ENCODE results near the gene BTC.
"Not testable (repeated sequence)": the region's sequence is repeated elsewhere in the genome, so short reads cannot be mapped to it uniquely, and the experiment has no call there.

BTC gene

DNA sequence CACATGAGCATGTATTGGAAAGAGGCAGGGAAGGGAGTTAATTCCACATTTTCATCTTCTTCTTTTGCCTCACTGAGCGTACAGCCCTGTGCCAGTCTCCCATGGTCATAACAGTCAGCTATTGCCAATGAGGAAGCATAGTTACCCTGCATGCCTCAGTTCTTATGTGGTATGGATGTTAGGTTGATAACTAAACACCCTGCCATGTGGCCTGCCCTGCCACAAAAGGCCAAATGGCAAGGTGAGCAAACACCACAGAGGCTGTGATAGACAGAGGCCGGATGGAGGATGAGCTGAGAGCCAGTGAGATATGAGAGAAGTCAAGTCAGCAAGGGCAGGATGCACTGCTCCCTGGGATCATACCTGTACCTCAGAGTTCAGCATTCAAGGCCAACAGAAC lies 59.3 kb downstream of the BTC start:
- H3K27ac Mint-ChIP-seq, result no peak overlapping the region
- no peaks in the 10 kb centered on the region for H3K9me3 Mint-ChIP-seq
- H3K27me3 Mint-ChIP-seq, result no peaks in the 10 kb centered on the region
- no peak for DNase-seq
- H3K36me3 Mint-ChIP-seq (ENCODE audit: low read depth), result no peaks in the 10 kb centered on the region
- no peaks in the 10 kb centered on the region for H3K4me1 Mint-ChIP-seq (ENCODE audit: low read depth)
- no peak overlapping the region for H3K4me3 Mint-ChIP-seq

DNA sequence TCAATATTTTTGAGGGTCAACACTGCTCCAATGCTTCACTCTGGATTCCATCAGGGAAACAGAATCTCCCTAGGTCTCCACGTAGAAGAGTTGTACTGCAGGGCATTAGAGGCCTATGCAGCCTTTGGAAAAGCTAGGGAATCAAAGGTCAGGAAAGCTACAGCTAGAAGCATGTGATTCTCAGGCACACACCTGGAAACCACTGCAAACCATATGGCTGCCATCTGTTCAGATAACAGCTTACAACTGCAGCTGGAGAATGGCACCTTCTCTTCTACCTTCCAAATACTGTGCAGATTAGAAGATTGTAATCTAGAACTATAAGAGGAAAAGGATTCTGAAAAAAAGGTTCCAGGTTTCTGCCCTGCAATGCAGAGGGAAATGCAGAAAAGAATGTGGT lies 60.6 kb downstream of the BTC start:
- H3K4me3 Mint-ChIP-seq, result no peak overlapping the region
- no peak overlapping the region for H3K27ac Mint-ChIP-seq
- H3K9me3 Mint-ChIP-seq, result no peaks in the 10 kb centered on the region
- no peak for DNase-seq
- no peaks in the 10 kb centered on the region for H3K36me3 Mint-ChIP-seq (ENCODE audit: low read depth)
- no peaks in the 10 kb centered on the region for H3K27me3 Mint-ChIP-seq
- H3K4me1 Mint-ChIP-seq (ENCODE audit: low read depth), result no peaks in the 10 kb centered on the region

DNA sequence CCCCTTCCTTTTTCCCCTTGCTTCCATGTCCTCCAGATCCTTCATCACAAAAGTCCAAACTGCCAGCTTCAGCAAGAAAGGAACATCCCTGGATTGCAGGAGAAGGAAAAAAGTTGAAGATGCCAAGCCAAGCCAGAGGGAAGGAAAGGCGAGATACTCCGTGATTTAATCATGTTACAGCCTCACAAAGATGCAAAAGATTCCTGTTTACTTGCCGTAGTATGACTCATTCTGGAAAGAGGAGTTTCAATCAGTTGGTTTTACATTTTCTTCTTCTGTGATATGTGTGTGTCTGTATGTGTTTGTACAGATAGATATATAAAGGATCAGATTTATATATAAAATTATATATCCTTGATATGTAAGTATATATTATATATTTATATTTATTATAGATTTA lies 69.3 kb downstream of the BTC start:
- Mint-ChIP-seq H3K27me3 (peaks cover 6% of the 10 kb centered on the region), H3K4me1 (ENCODE audit: low read depth) (no peaks in the 10 kb centered on the region), H3K36me3 (ENCODE audit: low read depth) (no peaks in the 10 kb centered on the region)

DNA sequence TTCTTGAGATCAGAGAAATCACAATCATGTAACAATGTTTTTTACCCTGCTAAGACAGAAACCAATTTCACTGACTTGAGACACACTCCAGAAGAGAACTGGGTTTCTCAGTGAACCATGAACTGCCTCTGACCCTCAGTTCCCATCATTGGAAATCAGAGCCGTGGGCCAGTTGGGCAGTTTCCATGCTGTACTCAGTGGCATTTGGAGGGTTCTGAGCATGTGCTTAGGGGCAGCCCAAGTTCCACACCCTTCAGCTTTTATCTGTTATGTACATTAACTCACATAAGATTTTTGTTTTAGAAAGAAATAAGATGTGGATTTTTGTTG lies 77.9 kb downstream of the BTC start:
- H3K36me3 Mint-ChIP-seq (ENCODE audit: low read depth), result no peaks in the 10 kb centered on the region
- H3K27ac Mint-ChIP-seq, result no peak overlapping the region
- peaks cover 3% of the 10 kb centered on the region for H3K27me3 Mint-ChIP-seq
- H3K4me1 Mint-ChIP-seq (ENCODE audit: low read depth), result no peaks in the 10 kb centered on the region
- no peak overlapping the region for H3K4me3 Mint-ChIP-seq
- peaks cover 5% of the 10 kb centered on the region for H3K9me3 Mint-ChIP-seq
- no peak for DNase-seq

More for the DNA sequence above, 69.3 kb downstream of the BTC start:
- H3K27ac Mint-ChIP-seq, result no peak overlapping the region
- DNase-seq, result no peak
- peaks cover 4% of the 10 kb centered on the region for H3K9me3 Mint-ChIP-seq
- no peak overlapping the region for H3K4me3 Mint-ChIP-seq

DNA sequence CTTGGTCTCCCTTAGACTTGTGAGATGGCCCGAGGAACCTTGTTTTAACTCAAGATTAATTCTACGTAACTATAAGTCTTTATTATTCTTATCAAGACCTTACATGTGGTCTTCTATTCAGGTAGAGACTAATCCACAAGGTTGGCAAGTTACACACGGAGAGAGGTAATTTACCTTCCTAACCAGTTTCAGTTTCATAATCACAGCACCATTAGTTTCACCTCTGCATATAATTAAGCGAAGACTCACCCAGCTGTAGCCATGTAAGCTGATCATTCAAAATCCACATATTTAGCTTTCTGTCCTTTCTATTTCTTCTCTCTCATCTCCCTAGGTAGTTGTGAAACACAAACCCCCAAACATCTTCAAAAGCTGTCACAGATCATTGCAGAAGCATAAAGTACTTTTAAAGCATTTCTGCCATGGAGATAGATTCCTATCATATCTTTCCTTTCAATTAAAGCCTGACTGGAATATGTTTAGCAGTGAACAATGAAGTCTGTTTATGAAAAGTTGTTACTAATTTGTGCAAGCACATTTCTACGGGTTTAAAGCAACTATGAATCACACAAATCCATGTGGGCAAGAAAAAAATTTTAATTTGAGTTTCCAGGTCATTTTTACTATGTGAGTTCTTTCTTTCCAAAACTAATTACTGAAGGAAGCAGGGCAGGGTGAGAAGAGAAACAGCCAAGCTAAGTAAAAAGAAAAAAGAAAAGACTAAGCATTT lies 78.5 kb downstream of the BTC start:
- no peak for DNase-seq
- Mint-ChIP-seq H3K9me3 (peaks cover 5% of the 10 kb centered on the region), H3K36me3 (ENCODE audit: low read depth) (no peaks in the 10 kb centered on the region), H3K27ac (no peak overlapping the region), H3K27me3 (peaks cover 3% of the 10 kb centered on the region), H3K4me1 (ENCODE audit: low read depth) (no peaks in the 10 kb centered on the region), H3K4me3 (no peak overlapping the region)

DNA sequence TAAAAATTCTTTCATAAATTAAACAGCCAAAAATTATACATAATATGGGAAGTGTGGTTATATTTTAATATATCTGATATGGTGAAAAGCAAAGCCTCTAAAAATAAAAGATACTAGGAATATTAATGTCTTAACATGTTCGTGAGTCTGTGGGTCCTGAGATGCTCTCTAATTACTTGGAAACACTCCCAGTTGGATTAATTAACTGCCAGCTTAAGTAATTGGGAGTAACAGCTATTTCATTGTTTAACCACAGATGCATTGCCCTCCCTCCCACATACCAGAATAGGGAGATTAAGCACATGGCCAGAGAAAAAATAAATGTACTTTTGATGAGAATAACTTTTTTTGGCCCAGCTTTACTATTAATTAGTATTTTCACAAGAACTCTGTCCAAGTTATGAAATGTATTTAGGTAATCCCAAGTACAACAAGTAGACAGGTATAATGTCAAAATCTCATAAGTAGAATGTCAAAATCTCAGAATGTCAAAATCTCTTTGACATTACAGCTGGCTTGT lies 79.7 kb downstream of the BTC start:
- H3K36me3 Mint-ChIP-seq (ENCODE audit: low read depth), result no peaks in the 10 kb centered on the region
- H3K9me3 Mint-ChIP-seq, result peaks cover 5% of the 10 kb centered on the region

DNA sequence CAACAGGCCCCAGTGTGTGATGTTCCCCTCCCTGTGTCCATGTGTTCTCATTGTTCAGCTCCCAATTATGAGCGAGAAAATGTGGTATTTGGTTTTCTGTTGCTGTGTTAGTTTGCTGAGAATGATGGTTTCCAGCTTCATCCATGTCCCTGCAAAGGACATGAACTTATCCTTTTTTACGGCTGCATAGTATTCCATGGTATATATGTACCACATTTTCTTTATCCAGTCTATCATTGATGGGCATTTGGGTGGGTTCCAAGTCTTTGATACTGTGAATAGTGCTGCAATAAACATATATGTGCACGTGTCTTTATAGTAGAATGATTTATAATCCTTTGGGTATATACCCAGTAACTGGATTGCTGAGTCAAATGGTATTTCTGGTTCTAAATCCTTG lies 86.2 kb downstream of the BTC start:
- H3K4me3 Mint-ChIP-seq; H3K9me3 Mint-ChIP-seq; H3K4me1 Mint-ChIP-seq (ENCODE audit: low read depth): not testable (repeated sequence)

More for the DNA sequence above, 79.7 kb downstream of the BTC start:
- DNase-seq, result no peak
- no peaks in the 10 kb centered on the region for H3K4me1 Mint-ChIP-seq (ENCODE audit: low read depth)
- H3K27ac Mint-ChIP-seq, result no peak overlapping the region
- H3K4me3 Mint-ChIP-seq, result no peak overlapping the region
- peaks cover 3% of the 10 kb centered on the region for H3K27me3 Mint-ChIP-seq

More for the DNA sequence above, 86.2 kb downstream of the BTC start:
- H3K27ac Mint-ChIP-seq; H3K36me3 Mint-ChIP-seq (ENCODE audit: low read depth); DNase-seq: not testable (repeated sequence)
- H3K27me3 Mint-ChIP-seq, result peaks cover 10% of the 10 kb centered on the region
